VCaP (cell line): Measurements from ENCODE around the gene ERO1A.
A peak's percentile ranks its signal among the peaks of the same experiment; 100 is the strongest.

Source experiments
- H3K27ac ChIP-seq: fragments of 450-650 bp; 2 replicates; pipeline ENCODE4 v1.5.1; 2017
- TF ChIP-seq, protein P1 (sequence below): fragments of 450-650 bp; conservative IDR thresholded peaks from 2 replicates; pipeline ENCODE4 v1.5.1; 2017; ENCODE audit warnings: mild to moderate bottlenecking, moderate library complexity

Gene ERO1A

DNA sequence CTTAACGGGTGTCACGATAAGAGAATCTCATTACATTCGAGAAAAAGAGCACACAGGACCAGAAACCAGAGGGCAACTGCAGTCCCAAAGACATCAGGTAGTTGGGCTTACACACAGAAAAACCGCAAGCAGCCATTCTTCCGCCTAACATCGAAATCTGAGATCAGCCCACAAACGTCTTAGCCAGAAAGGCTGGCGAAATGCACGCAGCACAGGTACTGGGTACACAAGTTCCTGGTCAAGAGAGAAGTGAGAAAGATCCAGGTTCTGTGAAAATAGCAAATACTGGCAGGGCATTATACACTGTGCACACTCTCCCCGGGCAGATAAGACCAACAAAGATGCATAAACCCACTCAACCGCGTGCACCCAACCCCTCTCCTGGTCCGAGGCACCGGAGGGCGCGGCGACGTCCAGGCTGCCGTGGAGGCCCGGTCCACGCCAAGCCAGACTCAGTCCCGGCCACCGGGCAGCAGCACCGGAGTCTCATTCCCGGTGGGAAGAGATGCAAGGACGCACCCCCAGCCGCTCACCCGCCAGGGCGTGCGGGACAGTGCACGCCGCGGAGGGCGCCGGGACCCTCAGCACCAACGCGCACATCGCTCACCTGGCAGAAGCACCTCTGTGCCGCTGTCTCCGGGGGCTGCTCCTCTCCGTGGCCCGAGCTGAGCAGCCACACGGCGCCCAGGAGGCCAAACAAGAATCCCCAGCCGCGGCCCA, 437 bp downstream of the ERO1A start:
- TF ChIP-seq, protein P1, sequence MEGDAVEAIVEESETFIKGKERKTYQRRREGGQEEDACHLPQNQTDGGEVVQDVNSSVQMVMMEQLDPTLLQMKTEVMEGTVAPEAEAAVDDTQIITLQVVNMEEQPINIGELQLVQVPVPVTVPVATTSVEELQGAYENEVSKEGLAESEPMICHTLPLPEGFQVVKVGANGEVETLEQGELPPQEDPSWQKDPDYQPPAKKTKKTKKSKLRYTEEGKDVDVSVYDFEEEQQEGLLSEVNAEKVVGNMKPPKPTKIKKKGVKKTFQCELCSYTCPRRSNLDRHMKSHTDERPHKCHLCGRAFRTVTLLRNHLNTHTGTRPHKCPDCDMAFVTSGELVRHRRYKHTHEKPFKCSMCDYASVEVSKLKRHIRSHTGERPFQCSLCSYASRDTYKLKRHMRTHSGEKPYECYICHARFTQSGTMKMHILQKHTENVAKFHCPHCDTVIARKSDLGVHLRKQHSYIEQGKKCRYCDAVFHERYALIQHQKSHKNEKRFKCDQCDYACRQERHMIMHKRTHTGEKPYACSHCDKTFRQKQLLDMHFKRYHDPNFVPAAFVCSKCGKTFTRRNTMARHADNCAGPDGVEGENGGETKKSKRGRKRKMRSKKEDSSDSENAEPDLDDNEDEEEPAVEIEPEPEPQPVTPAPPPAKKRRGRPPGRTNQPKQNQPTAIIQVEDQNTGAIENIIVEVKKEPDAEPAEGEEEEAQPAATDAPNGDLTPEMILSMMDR, result no peak
- H3K27ac ChIP-seq, result peak overlapping the region; percentile 93

DNA sequence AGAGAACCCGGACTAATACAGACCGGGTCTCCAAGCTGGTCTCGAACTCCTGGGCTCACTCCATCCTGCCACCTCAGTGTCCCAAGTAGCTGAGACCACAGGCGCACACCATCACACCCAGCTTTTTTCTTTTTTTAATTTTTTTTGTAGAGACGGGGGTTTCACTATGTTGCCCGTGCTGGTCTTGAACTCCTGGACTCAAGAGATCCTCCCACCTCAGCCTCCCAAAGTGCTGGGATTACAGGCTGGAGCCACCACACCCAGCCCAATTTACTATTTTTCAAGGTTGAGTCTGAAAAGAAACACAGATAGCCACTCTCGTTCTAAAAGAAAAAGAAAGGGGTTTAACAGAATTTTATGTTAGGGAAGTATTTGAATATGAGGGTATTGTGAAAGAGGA, 1.8 kb downstream of the ERO1A start:
- H3K27ac ChIP-seq, result no peak overlapping the region
- TF ChIP-seq, protein P1, result no peak

DNA sequence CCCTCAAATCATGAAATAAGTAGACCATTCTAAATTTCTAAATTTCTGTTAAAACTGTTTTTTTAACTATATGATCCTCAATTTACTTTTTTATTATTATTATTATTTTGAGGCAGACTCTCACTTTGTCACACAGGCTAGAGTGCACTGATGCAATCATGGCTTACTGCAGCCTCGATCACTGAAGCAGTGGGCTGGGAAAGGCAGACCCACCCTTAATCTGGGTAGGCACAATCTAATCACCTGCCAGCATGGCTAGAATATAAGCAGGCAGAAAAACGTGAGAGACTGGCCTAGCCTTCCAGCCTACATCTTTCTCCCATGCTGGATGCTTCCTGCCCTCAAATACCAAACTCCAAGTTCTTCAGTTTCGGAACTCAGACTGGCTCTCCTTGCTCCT, 2.3 kb downstream of the ERO1A start:
- TF ChIP-seq, protein P1, result no peak
- H3K27ac ChIP-seq, result no peak overlapping the region

DNA sequence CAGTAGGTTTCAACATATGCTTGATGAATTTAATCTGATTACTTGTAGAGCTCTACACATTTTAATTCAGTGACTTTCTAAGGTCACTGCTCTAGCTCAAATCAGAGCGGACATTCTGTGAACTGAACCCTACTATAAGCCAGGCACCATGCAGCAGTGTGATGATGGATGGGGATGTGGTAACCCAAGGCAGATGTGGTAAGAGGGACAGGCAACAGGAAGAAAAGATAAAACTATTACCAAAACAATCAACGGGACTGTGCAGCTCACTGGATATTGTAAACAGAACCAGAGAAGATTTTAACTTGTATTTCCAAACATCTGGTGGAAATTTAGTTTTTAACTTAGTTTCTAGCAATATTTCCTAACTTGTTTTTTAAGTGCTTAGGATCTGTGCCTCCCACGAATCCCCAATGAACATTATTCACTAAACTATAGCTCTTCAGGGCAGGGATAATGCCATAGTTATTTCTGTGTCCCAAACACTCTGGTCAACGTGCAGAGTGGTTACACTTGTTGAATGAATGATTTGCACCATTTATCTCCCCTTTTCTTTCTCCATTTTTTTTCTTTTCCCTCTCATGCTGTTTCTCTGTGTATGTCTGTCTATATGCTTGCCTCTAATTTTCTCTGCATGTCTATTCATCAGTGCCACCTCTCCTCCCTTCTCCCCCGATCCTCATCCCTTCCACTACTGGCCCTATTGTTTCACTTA, 3.0 kb downstream of the ERO1A start:
- H3K27ac ChIP-seq, result peak overlapping the region; percentile 49; the same call in 1 of the 2 replicates
- TF ChIP-seq, protein P1, result no peak

DNA sequence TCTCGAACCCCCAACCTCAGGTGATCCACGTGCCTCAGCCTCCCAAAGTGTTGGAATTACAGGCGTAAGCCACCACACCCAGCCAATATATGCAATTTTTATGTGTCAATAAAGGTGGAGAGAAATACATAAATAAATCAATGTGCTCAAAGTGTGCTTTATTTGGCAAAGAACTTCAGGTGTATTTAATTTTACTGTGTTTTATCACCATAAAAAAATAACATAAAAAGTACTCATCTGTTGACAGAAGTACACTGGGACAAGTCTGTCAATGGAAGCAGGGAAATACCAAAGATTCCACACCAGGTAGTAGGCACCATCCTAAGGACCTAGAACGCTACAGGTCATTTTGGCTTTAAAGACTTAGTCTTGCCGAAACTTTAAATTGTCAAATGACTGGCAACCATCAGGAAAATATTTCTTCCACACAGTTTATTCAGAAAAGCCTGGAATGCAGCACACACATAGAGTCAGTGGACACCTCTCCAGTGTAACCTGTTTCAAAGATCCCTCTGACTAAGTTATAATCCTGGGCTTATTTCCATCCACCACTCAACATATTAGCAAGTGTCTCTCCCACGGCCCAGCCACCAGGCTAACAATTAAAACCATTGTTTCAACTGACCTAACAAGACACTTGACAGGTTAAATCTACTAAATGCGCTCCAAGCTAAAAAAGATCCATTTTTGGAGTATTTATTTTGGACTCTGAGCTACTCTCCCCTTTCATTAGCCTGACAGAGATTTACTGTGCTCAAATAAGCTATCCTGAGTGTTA, 4.2 kb downstream of the ERO1A start:
- peak overlapping the region; percentile 49 for H3K27ac ChIP-seq
- TF ChIP-seq, protein P1, result no peak

DNA sequence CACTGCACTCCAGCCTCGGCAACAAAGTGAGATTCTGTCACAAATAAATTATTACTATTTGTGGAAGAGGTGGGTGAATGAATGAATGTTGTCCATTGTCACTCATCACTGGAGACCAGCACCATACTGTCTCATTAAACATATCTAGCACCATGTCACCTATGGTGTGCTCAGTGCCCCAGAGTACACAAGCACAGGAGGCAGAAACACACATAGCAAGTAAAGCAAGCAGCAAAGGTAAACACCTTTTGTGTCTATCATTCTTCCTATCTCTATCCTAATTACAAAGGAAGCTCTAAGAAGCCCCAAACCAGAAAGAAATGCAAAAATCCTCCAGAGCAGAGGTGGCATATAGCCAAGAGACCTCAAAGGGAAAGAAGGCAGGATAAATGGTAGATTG, 9.2 kb downstream of the ERO1A start:
- TF ChIP-seq, protein P1, result no peak
- H3K27ac ChIP-seq, result no peak overlapping the region

DNA sequence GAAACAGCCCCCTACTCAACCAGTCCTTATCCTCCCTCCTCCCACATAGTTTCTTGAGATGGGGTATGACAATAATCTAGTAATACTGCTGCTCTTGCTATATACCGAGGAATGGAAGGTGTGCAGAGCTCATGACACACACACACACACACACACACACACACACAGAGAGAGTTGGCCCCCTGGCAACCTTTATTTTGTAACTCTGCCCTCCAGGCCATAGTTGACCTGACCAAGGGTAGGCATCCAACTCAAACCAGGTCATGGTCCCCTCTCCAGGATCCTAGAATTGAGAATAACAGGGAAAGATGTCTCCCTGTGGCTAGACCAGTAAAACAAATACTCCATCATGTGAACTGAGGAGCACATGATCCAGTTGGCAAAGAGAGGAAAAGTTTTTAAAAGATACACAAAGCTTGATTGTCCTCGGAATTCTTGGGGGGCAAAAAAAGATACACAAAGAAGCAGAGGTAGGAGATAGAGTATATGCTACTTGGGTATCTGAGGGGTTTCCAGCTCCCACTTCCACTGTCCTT, 11.3 kb downstream of the ERO1A start:
- no peak overlapping the region for H3K27ac ChIP-seq
- TF ChIP-seq, protein P1, result no peak
